GM12865 (cell line): ENCODE measurements around the gene TOMT.
"Not testable (repeated sequence)": the region's sequence is repeated elsewhere in the genome, so short reads cannot be mapped to it uniquely, and the experiment has no call there.

Source experiments
- DNase-seq: peaks from one replicate; pipeline ENCODE4 v3.0.0; 2010; ENCODE audit warnings: low read depth
- H3K4me3 ChIP-seq: 2 replicates; pipeline ENCODE4 v1.5.1; 2011; ENCODE audit warnings: mild to moderate bottlenecking, low read depth, low read length, control low read depth
- CTCF ChIP-seq: IDR thresholded peaks from 2 replicates; pipeline ENCODE4 v1.5.1; 2011; ENCODE audit warnings: low read length, control low read depth, low read depth, inconsistent platforms; ENCODE audit not compliant: insufficient read depth; ENCODE audit errors: missing control alignments

The TOMT gene

DNA sequence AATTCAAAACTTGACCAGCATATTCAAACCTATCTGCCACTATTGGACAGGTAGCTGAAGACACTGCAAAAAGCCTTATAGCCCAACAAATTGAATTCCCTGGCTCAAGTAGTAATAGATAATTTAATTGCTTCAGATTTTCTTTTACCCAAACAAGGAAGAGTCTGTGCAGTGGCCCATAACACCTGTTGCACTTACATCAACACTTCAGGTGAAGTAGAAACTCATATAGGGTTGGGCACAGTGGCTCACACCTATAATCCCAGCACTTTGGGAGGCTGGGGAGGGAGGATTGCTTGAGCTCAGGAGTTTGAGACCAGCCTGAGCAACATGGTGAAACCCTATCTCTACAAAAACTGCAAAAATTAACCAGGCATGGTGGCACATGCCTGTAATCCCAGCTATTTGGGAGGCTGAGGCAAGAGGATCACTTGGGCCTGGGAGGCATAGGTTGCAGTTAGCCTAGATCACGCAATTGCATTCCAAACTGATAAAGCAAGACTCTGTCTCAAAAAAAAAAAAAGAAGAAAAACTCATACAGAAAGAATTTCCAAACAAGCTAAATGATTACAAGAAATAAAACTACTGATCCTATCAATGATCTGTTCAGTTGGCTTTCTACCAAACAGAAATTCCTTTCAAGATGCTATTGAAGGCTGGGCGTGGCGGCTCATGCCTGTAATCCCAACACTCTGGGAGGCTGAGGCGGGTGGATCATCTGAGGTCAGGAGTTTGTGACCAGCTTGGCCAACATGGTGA is 39.3 kb downstream of the TOMT start:
- no peak overlapping the region for H3K4me3 ChIP-seq
- DNase-seq, result no peak
- TF ChIP-seq CTCF, result no peak

GRCh38 chr11:72146625-72147024 is 40.9 kb downstream of the TOMT start:
- DNase-seq, result no peak
- no peak for TF ChIP-seq CTCF
- H3K4me3 ChIP-seq, result no peak overlapping the region

DNA sequence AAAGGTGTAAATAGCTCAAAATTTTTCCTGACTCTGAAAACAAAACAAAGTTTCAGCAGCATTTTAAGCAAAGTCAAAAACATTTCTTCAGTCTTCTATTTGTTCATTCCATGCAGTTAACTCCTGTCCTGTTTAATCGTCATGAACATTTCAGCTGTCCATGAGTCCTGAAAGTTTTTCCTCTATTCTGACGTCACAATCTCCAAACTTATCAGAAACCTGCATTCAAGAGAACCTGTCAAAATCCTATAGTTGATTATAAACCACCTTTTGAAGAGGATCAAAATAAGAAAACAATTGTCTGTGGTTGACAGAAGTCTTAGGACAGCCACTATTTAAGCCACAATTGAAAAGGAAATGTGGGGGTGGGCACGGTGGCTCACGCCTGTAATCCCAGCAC is 45.2 kb downstream of the TOMT start:
- no peak overlapping the region for H3K4me3 ChIP-seq
- TF ChIP-seq CTCF, result no peak
- no peak for DNase-seq

DNA sequence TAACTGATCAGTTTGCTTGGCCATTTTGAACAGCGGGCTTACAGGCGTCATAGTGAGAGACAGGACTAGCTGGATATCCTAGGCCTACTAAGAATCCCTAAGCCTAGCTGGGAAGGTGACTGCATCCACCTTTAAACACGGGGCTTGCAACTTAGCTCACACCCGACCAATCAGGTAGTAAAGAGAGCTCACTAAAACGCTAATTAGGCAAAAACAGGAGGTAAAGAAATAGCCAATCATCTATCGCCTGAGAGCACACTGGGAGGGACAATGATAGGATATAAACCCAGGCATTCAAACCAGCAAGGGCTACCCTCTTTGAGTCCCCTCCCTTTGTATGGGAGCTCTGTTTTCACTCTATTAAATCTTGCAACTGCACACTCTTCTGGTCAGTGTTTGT is 48.1 kb downstream of the TOMT start:
- H3K4me3 ChIP-seq, DNase-seq: not testable (repeated sequence)

- no peak overlapping the region for H3K4me3 ChIP-seq
- DNase-seq, result no peak
- TF ChIP-seq CTCF, result no peak
Measured at GRCh38 chr11:72154816-72155215, 49.1 kb downstream of the TOMT start.

GRCh38 chr11:72155751-72156150 is 50.0 kb downstream of the TOMT start:
- no peak for TF ChIP-seq CTCF
- no peak for DNase-seq
- H3K4me3 ChIP-seq, result no peak overlapping the region

- no peak for TF ChIP-seq CTCF
- H3K4me3 ChIP-seq, result no peak overlapping the region
- no peak for DNase-seq
Measured at GRCh38 chr11:72157131-72157530, 51.4 kb downstream of the TOMT start.
